MM.1S (cell line): ENCODE measurements around the gene CDCA4.

Source experiments
- DNase-seq: peaks from one replicate; pipeline ENCODE4 v3.0.0-alpha.2; 2015
- H2AFZ ChIP-seq: fragments of 300-600 bp; sonication (generic); 2 replicates; pipeline ENCODE4 v1.6.0; 2016; ENCODE audit warnings: antibody characterized with exemption, low read length
- H3F3A ChIP-seq: fragments of 300-600 bp; sonication (generic); 2 replicates; pipeline ENCODE4 v1.6.1; 2016; ENCODE audit warnings: mild to moderate bottlenecking, antibody characterized with exemption, low read length, moderate library complexity, mixed read lengths; ENCODE audit not compliant: insufficient read depth
- H3K27ac ChIP-seq: fragments of 300-600 bp; sonication (generic); 2 replicates; pipeline ENCODE4 v1.5.1; 2016; ENCODE audit warnings: mild to moderate bottlenecking, low read length
- H3K27me3 ChIP-seq: fragments of 300-600 bp; sonication (generic); replicated peaks from 2 replicates; pipeline ENCODE4 v1.6.0; 2016; ENCODE audit warnings: low read length; ENCODE audit not compliant: insufficient read depth
- H3K36me3 ChIP-seq: fragments of 300-600 bp; sonication (generic); replicated peaks from 2 replicates; pipeline ENCODE4 v1.6.1; 2016; ENCODE audit warnings: mild to moderate bottlenecking, low read length, mixed read lengths; ENCODE audit not compliant: insufficient read depth
- H3K4me1 ChIP-seq: fragments of 300-600 bp; sonication (generic); 2 replicates; pipeline ENCODE4 v1.6.1; 2016; ENCODE audit warnings: low read length, mixed read lengths
- H3K4me2 ChIP-seq: fragments of 300-600 bp; sonication (generic); 2 replicates; pipeline ENCODE4 v1.6.0; 2016; ENCODE audit warnings: low read depth, low read length
- H3K4me3 ChIP-seq: fragments of 300-600 bp; sonication (generic); 2 replicates; pipeline ENCODE4 v1.5.1; 2016; ENCODE audit warnings: low read length, mixed read lengths
- H3K79me2 ChIP-seq: fragments of 300-600 bp; sonication (generic); 2 replicates; pipeline ENCODE4 v1.6.1; 2016; ENCODE audit warnings: mixed run types, low read length, mixed read lengths
- H3K9ac ChIP-seq: fragments of 300-600 bp; sonication (generic); 2 replicates; pipeline ENCODE4 v1.6.1; 2016; ENCODE audit warnings: low read length, mixed read lengths
- H3K9me2 ChIP-seq: fragments of 300-600 bp; sonication (generic); replicated peaks from 2 replicates; pipeline ENCODE4 v1.6.1; 2016; ENCODE audit warnings: mild to moderate bottlenecking, low read length, mixed read lengths; ENCODE audit not compliant: insufficient read depth
- H3K9me3 ChIP-seq: fragments of 300-600 bp; sonication (generic); replicated peaks from 2 replicates; pipeline ENCODE4 v1.6.1; 2016; ENCODE audit warnings: mild to moderate bottlenecking, low read length, mixed read lengths; ENCODE audit not compliant: insufficient read depth
- H4K20me1 ChIP-seq: fragments of 300-600 bp; sonication (generic); 2 replicates; pipeline ENCODE4 v1.6.1; 2016; ENCODE audit warnings: mild to moderate bottlenecking, low read length, moderate library complexity, mixed read lengths; ENCODE audit not compliant: insufficient read depth
- CTCF ChIP-seq: fragments of 300-600 bp; sonication (generic); IDR thresholded peaks from 2 replicates; pipeline ENCODE4 v1.5.1; 2016; ENCODE audit warnings: antibody characterized with exemption, low read length, mixed read lengths
- EZH2 ChIP-seq: fragments of 300-600 bp; sonication (generic); optimal IDR thresholded peaks from 2 replicates; pipeline ENCODE3; 2017; ENCODE audit warnings: low read depth, mild to moderate bottlenecking, antibody characterized with exemption, low read length, mixed read lengths
- EZH2phosphoT487 ChIP-seq: fragments of 300-600 bp; sonication (generic); IDR thresholded peaks from 2 replicates; pipeline ENCODE4 v1.6.1; 2018; ENCODE audit warnings: antibody characterized with exemption, low read length

CDCA4 gene

GRCh38 chr14:104967386-104968152 is 53.3 kb downstream of the CDCA4 start:
- no peaks in the 10 kb centered on the region for H3K36me3 ChIP-seq
- no peaks in the 10 kb centered on the region for H4K20me1 ChIP-seq
- H3F3A ChIP-seq: no peaks in the 10 kb centered on the region
- no peaks in the 10 kb centered on the region for H3K79me2 ChIP-seq
- H3K9ac ChIP-seq: no peak overlapping the region
- H2AFZ ChIP-seq: no peak overlapping the region
- no peak for TF ChIP-seq CTCF
- TF ChIP-seq EZH2: no peak
- TF ChIP-seq EZH2phosphoT487: no peak
- no peaks in the 10 kb centered on the region for H3K9me2 ChIP-seq
- no peak overlapping the region for H3K4me2 ChIP-seq
- H3K9me3 ChIP-seq: no peaks in the 10 kb centered on the region
- no peak for DNase-seq
- no peak overlapping the region for H3K4me3 ChIP-seq
- H3K27me3 ChIP-seq: peaks cover 49% of the 10 kb centered on the region
- no peaks in the 10 kb centered on the region for H3K4me1 ChIP-seq
- H3K27ac ChIP-seq: no peak overlapping the region

GRCh38 chr14:104966981-104967385 is 53.9 kb downstream of the CDCA4 start:
- no peak overlapping the region for H3K27ac ChIP-seq
- no peak for TF ChIP-seq CTCF
- TF ChIP-seq EZH2: no peak
- TF ChIP-seq EZH2phosphoT487: no peak
- H3K9ac ChIP-seq: no peak overlapping the region

GRCh38 chr14:104966261-104966865 is 54.5 kb downstream of the CDCA4 start:
- Histone ChIP-seq H3K9ac (no peak overlapping the region), H3K9me2 (no peaks in the 10 kb centered on the region), H3K27me3 (peaks cover 54% of the 10 kb centered on the region), H3K4me3 (no peak overlapping the region), H3K9me3 (no peaks in the 10 kb centered on the region), H3K79me2 (no peaks in the 10 kb centered on the region), H3K27ac (no peak overlapping the region), H3K4me2 (no peak overlapping the region), H4K20me1 (no peaks in the 10 kb centered on the region), H3K4me1 (no peaks in the 10 kb centered on the region), H3K36me3 (no peaks in the 10 kb centered on the region), H2AFZ (no peak overlapping the region), H3F3A (no peaks in the 10 kb centered on the region)
- TF ChIP-seq EZH2phosphoT487 (no peak), CTCF (no peak), EZH2 (no peak)
- DNase-seq: no peak

More at GRCh38 chr14:104966981-104967385, 53.9 kb downstream of the CDCA4 start:
- H2AFZ ChIP-seq: no peak overlapping the region
- H3K27me3 ChIP-seq: peaks cover 54% of the 10 kb centered on the region
- H4K20me1 ChIP-seq: no peaks in the 10 kb centered on the region
- no peak overlapping the region for H3K4me2 ChIP-seq
- no peak for DNase-seq
- H3K79me2 ChIP-seq: no peaks in the 10 kb centered on the region
- H3K4me3 ChIP-seq: no peak overlapping the region
- H3K4me1 ChIP-seq: no peaks in the 10 kb centered on the region
- no peaks in the 10 kb centered on the region for H3K9me3 ChIP-seq
- no peaks in the 10 kb centered on the region for H3K9me2 ChIP-seq
- H3K36me3 ChIP-seq: no peaks in the 10 kb centered on the region
- no peaks in the 10 kb centered on the region for H3F3A ChIP-seq
